ENCODE measurements around the gene SQSTM1.

- no peak for TF ChIP-seq CTCF (IDR thresholded peaks at IDR 0.05)
- no peak for TF ChIP-seq POLR2A (IDR thresholded peaks at IDR 0.05)
Measured at GRCh38 chr5:179883163-179883562, 62.5 kb downstream of the SQSTM1 start.

All from adrenal gland (tissue), 5 donors.